Heart left ventricle (tissue), 13 donors: Measurements from ENCODE around the gene PLIN4.

Experiments
- CTCF ChIP-seq, 12 donors: fragments of 200-600 bp; sonication (generic) in 4 of 12; IDR thresholded peaks; one replicate each; pipeline versions ENCODE4 v1.5.0 to v1.8.0; 2018 to 2022; ENCODE audit warnings: antibody characterized with exemption in 12 of 12, mild to moderate bottlenecking in 5 of 12
- POLR2A ChIP-seq, 2 donors: fragments of 450-650 bp; IDR thresholded peaks; one replicate each; pipeline ENCODE4 v1.6.1; 2017; ENCODE audit warnings: antibody characterized with exemption in 2 of 2, mild to moderate bottlenecking in 2 of 2, moderate library complexity in 2 of 2
- donor health status: ischemic (EF 13 %, LVEDD 7.1; RV severe dilation, severe dysfunction).
- donor health status: DM: no; HTN: yes; CAD: no.
- donor health status: DM: no; HTN: no; CAD: no.
- donor health status: ischemic (EF 25% LVEDD 6.9; RV normal size, moderate dysfunction).
- donor health status: ischemic (EF 25% LVEDD 5.7; RV mildly dilated, moderate dysfunction).
- donor health status: ischemic (EF 35%, LVEDD 5.7; RV mildly dilated, moderate dysfunction).
- donor health status: nonischemic (EF 11% LVEDD 7.7; RV severe dilation, severe dysfunction).
- donor health status: DM: yes; HTN: yes; CAD: no.
- donor health status: PGD.
- donor health status: ischemic (EF 29% LVEDD 5.4; RV normal size, mild dysfunction).
- donor health status: nonischemic (EF 23%, LVEDD 6.1; RV moderate dilation, normal function).

DNA sequence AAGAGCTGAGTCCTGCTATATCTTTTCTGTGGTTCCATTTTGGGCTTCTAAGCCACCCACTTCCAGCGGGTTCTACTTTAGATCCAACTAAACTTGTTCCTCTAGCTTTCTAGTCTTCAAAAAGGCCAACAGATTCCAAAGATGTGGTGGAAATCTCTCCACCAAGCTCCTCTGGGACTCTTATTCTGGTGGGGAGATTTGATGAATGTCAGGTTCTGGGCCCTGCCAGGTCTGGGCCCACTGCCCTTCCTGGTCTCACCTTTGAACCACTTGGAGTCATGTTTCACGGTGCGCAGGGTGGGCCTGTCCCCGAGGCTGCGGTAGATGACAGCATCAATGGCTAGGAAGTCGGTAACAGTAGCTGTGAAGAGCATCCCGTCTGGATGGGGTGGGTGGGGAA lies 36.4 kb upstream of the PLIN4 start:
- TF ChIP-seq CTCF (IDR thresholded peaks at IDR 0.05) (no peak), POLR2A (IDR thresholded peaks at IDR 0.05) (no peak)
